ENCODE data around the gene FCGR2B.
"Not testable (repeated sequence)": the region's sequence is repeated elsewhere in the genome, so short reads cannot be mapped to it uniquely, and the experiment has no call there.

The FCGR2B gene

DNA sequence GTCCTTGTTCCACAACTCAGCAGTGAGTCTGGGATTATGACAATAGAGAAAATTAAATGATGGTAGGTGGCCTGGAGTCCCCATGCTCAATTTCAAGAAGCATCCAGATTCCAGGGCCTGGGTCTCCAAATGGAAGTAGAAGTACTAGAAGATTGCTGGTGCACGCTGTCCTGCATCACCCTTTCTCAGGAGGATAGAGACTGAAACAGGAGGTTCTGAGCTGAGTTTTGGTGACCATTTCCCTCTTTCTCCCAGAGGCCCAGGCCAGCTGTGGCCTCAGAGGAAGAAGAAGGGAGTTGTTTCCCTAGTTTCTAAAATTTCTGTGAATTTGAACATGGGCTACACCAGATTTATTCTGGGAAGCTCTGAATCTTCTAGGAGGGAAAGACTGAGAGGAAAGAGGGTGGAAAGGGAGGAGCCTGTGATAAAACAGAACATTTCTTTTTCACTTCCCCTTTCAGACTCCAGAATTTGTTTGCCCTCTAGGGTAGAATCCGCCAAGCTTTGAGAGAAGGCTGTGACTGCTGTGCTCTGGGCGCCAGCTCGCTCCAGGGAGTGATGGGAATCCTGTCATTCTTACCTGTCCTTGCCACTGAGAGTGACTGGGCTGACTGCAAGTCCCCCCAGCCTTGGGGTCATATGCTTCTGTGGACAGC is at the start of gene FCGR2B:
Gene FCGR2B, plus strand, starts transcription at position 460 of the 656 bp plus-strand sequence. Its CDS starts 99 bp downstream, at position 559.
- not testable (repeated sequence) for DNase-seq

DNA sequence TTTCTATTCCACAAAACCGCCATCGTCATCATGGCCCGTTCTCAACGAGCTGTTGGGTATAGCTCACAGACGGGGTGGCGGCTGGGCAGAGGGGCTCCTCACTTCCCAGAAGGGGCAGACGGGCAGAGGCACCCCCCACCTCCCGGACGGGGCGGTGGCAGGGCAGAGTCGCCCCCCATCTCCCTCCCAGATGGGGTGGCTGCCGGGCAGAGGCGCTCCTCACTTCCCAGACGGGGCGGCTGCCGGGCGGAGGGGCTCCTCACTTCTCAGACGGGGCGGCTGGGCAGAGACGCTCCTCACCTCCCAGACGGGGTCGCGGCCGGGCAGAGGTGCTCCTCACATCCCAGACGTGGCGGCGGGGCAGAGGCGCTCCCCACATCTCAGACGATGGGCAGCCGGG is 46.5 kb upstream of the FCGR2B start:
- not testable (repeated sequence) for DNase-seq

- DNase-seq, result not testable (repeated sequence)
These were observed 44.4 kb upstream of the FCGR2B start for GRCh38 chr1:161618517-161618916.

- not testable (repeated sequence) for DNase-seq
These were observed 42.5 kb upstream of the FCGR2B start for GRCh38 chr1:161620399-161620798.

GRCh38 chr1:161621181-161622000 is 41.6 kb upstream of the FCGR2B start:
- peak; percentile 89 for DNase-seq

GRCh38 chr1:161622054-161622453 is 40.9 kb upstream of the FCGR2B start:
- peak; percentile 10 for DNase-seq

GRCh38 chr1:161623401-161624051 is 39.4 kb upstream of the FCGR2B start:
- DNase-seq, result not testable (repeated sequence)

DNA sequence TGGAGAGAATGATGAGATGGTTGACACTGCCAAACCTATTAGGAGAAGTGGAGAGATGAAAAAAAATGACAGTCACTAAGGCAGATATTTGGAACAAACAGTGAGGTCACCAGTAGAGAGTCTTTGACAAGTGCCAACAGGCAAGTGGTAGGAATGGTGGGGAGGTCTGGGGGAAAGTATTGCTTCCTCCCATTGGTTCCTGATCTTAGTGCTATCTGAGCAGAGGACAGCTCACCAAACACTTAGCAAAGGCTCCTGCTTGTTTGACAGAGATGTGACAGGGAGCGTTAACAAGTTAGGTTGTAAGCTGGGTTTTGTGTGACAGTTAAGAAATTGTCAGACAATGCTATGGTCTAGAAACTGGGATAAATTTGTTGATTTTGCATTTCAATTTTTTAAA is 38.3 kb upstream of the FCGR2B start:
- DNase-seq, result not testable (repeated sequence)

GRCh38 chr1:161626445-161627146 is 36.3 kb upstream of the FCGR2B start:
- not testable (repeated sequence) for DNase-seq

- not testable (repeated sequence) for DNase-seq
These were observed 32.7 kb upstream of the FCGR2B start for GRCh38 chr1:161630128-161630742.

DNA sequence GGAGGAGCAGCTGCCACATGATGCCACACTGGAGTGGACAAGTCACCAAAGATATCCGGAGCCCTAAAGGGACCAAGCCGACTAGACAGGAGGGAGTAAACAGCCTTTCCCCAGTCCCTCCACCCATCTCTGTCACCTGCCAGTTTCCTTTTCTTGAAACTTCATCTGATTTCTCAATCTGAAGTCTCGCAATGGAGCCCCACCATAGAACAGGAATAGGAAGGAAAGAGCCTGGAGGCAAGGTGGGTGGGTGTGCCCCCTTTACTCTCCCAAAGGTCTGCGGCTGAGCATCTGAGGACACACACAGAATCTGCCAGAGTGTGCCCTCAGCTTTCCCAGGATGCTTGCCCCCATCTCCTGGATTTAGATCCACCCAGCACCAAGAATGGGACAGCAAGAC is 31.9 kb upstream of the FCGR2B start, which contains the start of gene FCGR3B:
Gene FCGR3B, minus strand, starts transcription at position 101 of the 400 bp plus-strand sequence. Its CDS starts 82 bp downstream, at position 19.
- no peak for DNase-seq

DNA sequence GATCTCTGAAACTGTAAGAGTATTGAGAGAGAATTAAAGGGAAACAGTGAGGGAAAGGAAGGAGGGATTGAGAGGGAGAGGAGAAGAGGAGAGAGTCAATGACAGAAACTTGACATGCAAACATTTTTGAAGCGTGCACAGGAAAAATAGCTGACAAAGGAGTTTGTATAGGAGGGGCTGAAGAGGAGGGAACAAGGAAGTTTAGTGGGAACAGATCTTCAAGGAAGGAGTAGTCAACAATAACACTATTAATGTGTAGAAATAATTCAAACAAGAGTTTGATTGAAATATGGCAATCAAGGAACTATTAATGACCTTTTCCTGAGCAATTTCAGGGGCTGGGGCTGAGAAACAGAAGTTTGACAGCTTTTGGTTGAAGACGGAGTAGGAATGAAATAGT is 27.9 kb upstream of the FCGR2B start:
- DNase-seq, result not testable (repeated sequence)

- not testable (repeated sequence) for DNase-seq
These were observed 26.7 kb upstream of the FCGR2B start for GRCh38 chr1:161636189-161636782.

GRCh38 chr1:161636976-161637375 is 26.0 kb upstream of the FCGR2B start:
- not testable (repeated sequence) for DNase-seq

DNA sequence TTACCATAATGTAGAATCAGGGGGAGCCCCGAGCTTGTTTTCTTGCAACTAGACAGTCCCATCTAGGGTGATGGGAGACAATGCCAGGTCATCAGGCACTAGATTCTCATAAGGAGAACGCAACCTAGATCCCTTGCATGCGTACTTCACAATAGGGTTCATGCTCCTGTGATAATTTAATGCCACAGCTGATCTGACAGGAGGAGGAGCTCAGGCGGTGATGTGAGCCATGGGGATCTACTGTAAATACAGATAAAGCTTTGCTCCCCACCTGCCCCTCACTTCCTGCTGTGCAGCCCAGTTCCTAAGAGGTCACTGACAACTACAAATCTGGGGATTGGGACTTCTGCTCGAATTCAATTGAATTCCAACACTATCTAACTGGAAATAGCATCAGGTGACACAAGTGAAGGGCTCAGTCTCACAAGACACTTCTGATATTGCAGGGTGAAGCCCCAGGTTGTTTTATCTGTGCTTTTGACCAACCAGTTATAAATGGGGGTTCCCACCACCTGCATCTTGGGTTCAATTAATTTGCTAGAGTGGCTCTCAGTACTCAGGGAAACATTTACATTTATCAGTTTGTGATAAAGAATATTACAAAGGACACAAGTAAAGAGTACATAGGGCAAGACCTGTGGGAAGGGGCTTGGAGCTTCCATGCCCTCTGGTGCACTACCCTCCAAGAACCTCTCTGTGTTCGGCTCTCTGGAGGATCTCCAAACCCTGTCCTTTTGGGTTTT is 24.5 kb upstream of the FCGR2B start:
- not testable (repeated sequence) for DNase-seq

DNA sequence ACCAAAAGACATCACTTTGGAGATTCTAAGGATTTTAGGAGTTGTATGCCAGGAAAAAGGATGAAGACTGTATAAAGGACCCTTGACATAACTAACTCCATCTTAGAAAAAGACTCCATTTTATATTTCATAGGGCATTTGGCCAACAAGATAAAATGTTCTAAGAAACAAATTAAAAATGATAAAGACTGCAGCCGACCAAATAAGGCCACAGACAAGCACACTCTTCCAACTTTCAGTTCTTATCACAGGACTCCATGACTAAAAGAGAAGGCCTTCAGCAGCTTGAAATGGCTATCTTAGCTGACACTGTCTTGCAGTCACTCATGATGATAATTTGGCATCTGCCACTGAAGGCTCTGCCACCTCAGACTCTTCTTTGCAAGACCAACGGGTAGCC is 23.7 kb upstream of the FCGR2B start:
- DNase-seq, result not testable (repeated sequence)

GRCh38 chr1:161642697-161643096 is 20.2 kb upstream of the FCGR2B start:
- not testable (repeated sequence) for DNase-seq

GRCh38 chr1:161643481-161644208 is 19.3 kb upstream of the FCGR2B start:
- not testable (repeated sequence) for DNase-seq

- not testable (repeated sequence) for DNase-seq
These were observed 18.1 kb upstream of the FCGR2B start for GRCh38 chr1:161644855-161645254.

Measured in stimulated activated CD4-positive, alpha-beta T cell treated with anti-CD3 and anti-CD28 coated beads, Interleukin-15, amount 100 ng/mL, for 24 hours (primary cell).